Skin epidermis (tissue), 12 donors: Measurements from ENCODE around the gene DIAPH3.

ENCODE experiments used
- H3K27ac ChIP-seq, 21 experiments: fragments of 200-600 bp; sonication (generic) in 11 of 21; one replicate each; pipeline ENCODE4 v1.5.0; 2020; ENCODE audit warnings: mild to moderate bottlenecking in 3 of 21, inconsistent platforms in 2 of 21, moderate library complexity in 2 of 21
- H3K4me3 ChIP-seq, 7 experiments: fragments of 200-600 bp; sonication (generic) in 2 of 7; one replicate each; pipeline ENCODE4 v1.5.0; 2020; ENCODE audit warnings: inconsistent platforms in 2 of 7, mild to moderate bottlenecking in 2 of 7, moderate library complexity in 1 of 7

Gene DIAPH3

GRCh38 chr13:59834801-59835200 lies 328.9 kb downstream of the DIAPH3 start:
- Histone ChIP-seq H3K4me3 (no peak overlapping the region), H3K27ac (no peak overlapping the region)

- no peak overlapping the region for H3K4me3 ChIP-seq
Observed at GRCh38 chr13:59829690-59830089, 334.0 kb downstream of the DIAPH3 start.

GRCh38 chr13:59823486-59823885 lies 340.2 kb downstream of the DIAPH3 start:
- Histone ChIP-seq H3K4me3 (no peak overlapping the region), H3K27ac (no peak overlapping the region)

More at GRCh38 chr13:59829690-59830089, 334.0 kb downstream of the DIAPH3 start:
- no peak overlapping the region for H3K27ac ChIP-seq

GRCh38 chr13:59809564-59809963 lies 354.2 kb downstream of the DIAPH3 start:
- no peak overlapping the region for H3K4me3 ChIP-seq
- H3K27ac ChIP-seq, result no peak overlapping the region

GRCh38 chr13:59806801-59807200 lies 356.9 kb downstream of the DIAPH3 start:
- Histone ChIP-seq H3K27ac (no peak overlapping the region), H3K4me3 (no peak overlapping the region)

GRCh38 chr13:59801107-59801880 lies 362.4 kb downstream of the DIAPH3 start:
- H3K4me3 ChIP-seq, result no peak overlapping the region
- no peak overlapping the region for H3K27ac ChIP-seq

- H3K4me3 ChIP-seq, result no peak overlapping the region
Observed at GRCh38 chr13:59793107-59793506, 370.6 kb downstream of the DIAPH3 start.

GRCh38 chr13:59790626-59791025 lies 373.1 kb downstream of the DIAPH3 start:
- Histone ChIP-seq H3K27ac (no peak overlapping the region), H3K4me3 (no peak overlapping the region)

More at GRCh38 chr13:59793107-59793506, 370.6 kb downstream of the DIAPH3 start:
- H3K27ac ChIP-seq, result no peak overlapping the region

- H3K4me3 ChIP-seq, result no peak overlapping the region
- no peak overlapping the region for H3K27ac ChIP-seq
Observed at GRCh38 chr13:59789558-59789957, 374.2 kb downstream of the DIAPH3 start.

- Histone ChIP-seq H3K27ac (no peak overlapping the region), H3K4me3 (no peak overlapping the region)
Observed at GRCh38 chr13:59787679-59788078, 376.0 kb downstream of the DIAPH3 start.

GRCh38 chr13:59782696-59783095 lies 381.0 kb downstream of the DIAPH3 start:
- no peak overlapping the region for H3K4me3 ChIP-seq
- no peak overlapping the region for H3K27ac ChIP-seq

GRCh38 chr13:59780058-59780457 lies 383.7 kb downstream of the DIAPH3 start:
- H3K27ac ChIP-seq, result no peak overlapping the region
- H3K4me3 ChIP-seq, result no peak overlapping the region

GRCh38 chr13:59776924-59777690 lies 386.6 kb downstream of the DIAPH3 start:
- Histone ChIP-seq H3K27ac (no peak overlapping the region), H3K4me3 (no peak overlapping the region)

- Histone ChIP-seq H3K4me3 (no peak overlapping the region), H3K27ac (no peak overlapping the region)
Observed at GRCh38 chr13:59774491-59774971, 389.2 kb downstream of the DIAPH3 start.

- Histone ChIP-seq H3K4me3 (no peak overlapping the region), H3K27ac (no peak overlapping the region)
Observed at GRCh38 chr13:59771272-59771671, 392.5 kb downstream of the DIAPH3 start.

GRCh38 chr13:59770451-59770850 lies 393.3 kb downstream of the DIAPH3 start:
- Histone ChIP-seq H3K27ac (no peak overlapping the region), H3K4me3 (no peak overlapping the region)

- no peak overlapping the region for H3K4me3 ChIP-seq
- no peak overlapping the region for H3K27ac ChIP-seq
Observed at GRCh38 chr13:59766236-59766635, 397.5 kb downstream of the DIAPH3 start.

GRCh38 chr13:59755632-59756290 lies 408.0 kb downstream of the DIAPH3 start:
- H3K4me3 ChIP-seq, result no peak overlapping the region
- H3K27ac ChIP-seq, result no peak overlapping the region

GRCh38 chr13:59754411-59754810 lies 409.3 kb downstream of the DIAPH3 start:
- Histone ChIP-seq H3K27ac (no peak overlapping the region), H3K4me3 (no peak overlapping the region)

GRCh38 chr13:59750860-59751259 lies 412.9 kb downstream of the DIAPH3 start:
- H3K4me3 ChIP-seq, result no peak overlapping the region
- H3K27ac ChIP-seq, result no peak overlapping the region
